ENCODE results near the gene IDH3A.

The IDH3A gene

GRCh38 chr15:78207110-78207458, 57.9 kb downstream of the IDH3A start:
- Histone ChIP-seq H3K9ac (ENCODE audit: low read length) (no peak overlapping the region), H3K4me1 (ENCODE audit: control insufficient read depth, insufficient read depth, low read length) (peaks cover 39% of the 10 kb centered on the region), H3K36me3 (ENCODE audit: control insufficient read depth, insufficient read depth, low read length, severe bottlenecking) (no peaks in the 10 kb centered on the region), H3K4me3 (ENCODE audit: low read length) (no peak overlapping the region), H3K9me3 (ENCODE audit: control insufficient read depth, low read length) (no peaks in the 10 kb centered on the region), H3K27me3 (replicated peaks; ENCODE audit: control insufficient read depth, insufficient read depth, low read length) (peaks cover 29% of the 10 kb centered on the region)
- DNase-seq (ENCODE audit: low read depth) = no peak

GRCh38 chr15:78207641-78208340, 58.6 kb downstream of the IDH3A start:
- Histone ChIP-seq H3K36me3 (ENCODE audit: control insufficient read depth, insufficient read depth, low read length, severe bottlenecking) (no peaks in the 10 kb centered on the region), H3K4me1 (ENCODE audit: control insufficient read depth, insufficient read depth, low read length) (peaks cover 47% of the 10 kb centered on the region), H3K9ac (ENCODE audit: low read length) (no peak overlapping the region), H3K27me3 (replicated peaks; ENCODE audit: control insufficient read depth, insufficient read depth, low read length) (peaks cover 23% of the 10 kb centered on the region), H3K9me3 (ENCODE audit: control insufficient read depth, low read length) (no peaks in the 10 kb centered on the region), H3K4me3 (ENCODE audit: low read length) (no peak overlapping the region)
- no peak for DNase-seq (ENCODE audit: low read depth)

GRCh38 chr15:78208341-78208844, 59.2 kb downstream of the IDH3A start:
- Histone ChIP-seq H3K9me3 (ENCODE audit: control insufficient read depth, low read length) (no peaks in the 10 kb centered on the region), H3K27me3 (replicated peaks; ENCODE audit: control insufficient read depth, insufficient read depth, low read length) (peaks cover 17% of the 10 kb centered on the region), H3K9ac (ENCODE audit: low read length) (no peak overlapping the region), H3K36me3 (ENCODE audit: control insufficient read depth, insufficient read depth, low read length, severe bottlenecking) (no peaks in the 10 kb centered on the region), H3K4me3 (ENCODE audit: low read length) (no peak overlapping the region), H3K4me1 (ENCODE audit: control insufficient read depth, insufficient read depth, low read length) (peaks cover 53% of the 10 kb centered on the region)
- no peak for DNase-seq (ENCODE audit: low read depth)

GRCh38 chr15:78208887-78209645, 59.9 kb downstream of the IDH3A start:
- H3K9me3 ChIP-seq (ENCODE audit: control insufficient read depth, low read length) = no peaks in the 10 kb centered on the region
- H3K9ac ChIP-seq (ENCODE audit: low read length) = no peak overlapping the region
- no peak overlapping the region for H3K4me3 ChIP-seq (ENCODE audit: low read length)
- no peaks in the 10 kb centered on the region for H3K36me3 ChIP-seq (ENCODE audit: control insufficient read depth, insufficient read depth, low read length, severe bottlenecking)
- peaks cover 15% of the 10 kb centered on the region for H3K27me3 ChIP-seq (replicated peaks; ENCODE audit: control insufficient read depth, insufficient read depth, low read length)
- no peak for DNase-seq (ENCODE audit: low read depth)
- peaks cover 53% of the 10 kb centered on the region for H3K4me1 ChIP-seq (ENCODE audit: control insufficient read depth, insufficient read depth, low read length)

GRCh38 chr15:78209646-78210348, 60.6 kb downstream of the IDH3A start:
- Histone ChIP-seq H3K9me3 (ENCODE audit: control insufficient read depth, low read length) (no peaks in the 10 kb centered on the region), H3K4me1 (ENCODE audit: control insufficient read depth, insufficient read depth, low read length) (peaks cover 55% of the 10 kb centered on the region), H3K9ac (ENCODE audit: low read length) (no peak overlapping the region), H3K4me3 (ENCODE audit: low read length) (no peak overlapping the region), H3K27me3 (replicated peaks; ENCODE audit: control insufficient read depth, insufficient read depth, low read length) (peaks cover 14% of the 10 kb centered on the region), H3K36me3 (ENCODE audit: control insufficient read depth, insufficient read depth, low read length, severe bottlenecking) (no peaks in the 10 kb centered on the region)
- DNase-seq (ENCODE audit: low read depth) = no peak

GRCh38 chr15:78210349-78210717, 61.2 kb downstream of the IDH3A start:
- Histone ChIP-seq H3K9ac (ENCODE audit: low read length) (no peak overlapping the region), H3K4me3 (ENCODE audit: low read length) (no peak overlapping the region), H3K36me3 (ENCODE audit: control insufficient read depth, insufficient read depth, low read length, severe bottlenecking) (no peaks in the 10 kb centered on the region), H3K9me3 (ENCODE audit: control insufficient read depth, low read length) (no peaks in the 10 kb centered on the region), H3K27me3 (replicated peaks; ENCODE audit: control insufficient read depth, insufficient read depth, low read length) (peaks cover 12% of the 10 kb centered on the region), H3K4me1 (ENCODE audit: control insufficient read depth, insufficient read depth, low read length) (peaks cover 54% of the 10 kb centered on the region)
- no peak for DNase-seq (ENCODE audit: low read depth)

- DNase-seq (ENCODE audit: low read depth) = no peak
- H3K4me3 ChIP-seq (ENCODE audit: low read length) = no peak overlapping the region
- no peak overlapping the region for H3K9ac ChIP-seq (ENCODE audit: low read length)
- H3K36me3 ChIP-seq (ENCODE audit: control insufficient read depth, insufficient read depth, low read length, severe bottlenecking) = no peaks in the 10 kb centered on the region
- H3K27me3 ChIP-seq (replicated peaks; ENCODE audit: control insufficient read depth, insufficient read depth, low read length) = peaks cover 8% of the 10 kb centered on the region
- peaks cover 59% of the 10 kb centered on the region for H3K4me1 ChIP-seq (ENCODE audit: control insufficient read depth, insufficient read depth, low read length)
- no peaks in the 10 kb centered on the region for H3K9me3 ChIP-seq (ENCODE audit: control insufficient read depth, low read length)
Observed at GRCh38 chr15:78211189-78211921, 62.2 kb downstream of the IDH3A start.

GRCh38 chr15:78212008-78212407, 62.8 kb downstream of the IDH3A start:
- H3K9me3 ChIP-seq (ENCODE audit: control insufficient read depth, low read length) = no peaks in the 10 kb centered on the region
- H3K36me3 ChIP-seq (ENCODE audit: control insufficient read depth, insufficient read depth, low read length, severe bottlenecking) = no peaks in the 10 kb centered on the region
- no peak overlapping the region for H3K4me3 ChIP-seq (ENCODE audit: low read length)
- DNase-seq (ENCODE audit: low read depth) = no peak
- H3K4me1 ChIP-seq (ENCODE audit: control insufficient read depth, insufficient read depth, low read length) = peaks cover 59% of the 10 kb centered on the region
- H3K27me3 ChIP-seq (replicated peaks; ENCODE audit: control insufficient read depth, insufficient read depth, low read length) = peaks cover 8% of the 10 kb centered on the region
- H3K9ac ChIP-seq (ENCODE audit: low read length) = no peak overlapping the region

GRCh38 chr15:78212546-78213424, 63.6 kb downstream of the IDH3A start:
- Histone ChIP-seq H3K9me3 (ENCODE audit: control insufficient read depth, low read length) (no peaks in the 10 kb centered on the region), H3K27me3 (replicated peaks; ENCODE audit: control insufficient read depth, insufficient read depth, low read length) (peaks cover 8% of the 10 kb centered on the region), H3K4me3 (ENCODE audit: low read length) (no peak overlapping the region), H3K4me1 (ENCODE audit: control insufficient read depth, insufficient read depth, low read length) (peaks cover 56% of the 10 kb centered on the region), H3K9ac (ENCODE audit: low read length) (no peak overlapping the region), H3K36me3 (ENCODE audit: control insufficient read depth, insufficient read depth, low read length, severe bottlenecking) (no peaks in the 10 kb centered on the region)
- peak; percentile 76 for DNase-seq (ENCODE audit: low read depth)

GRCh38 chr15:78213425-78213750, 64.2 kb downstream of the IDH3A start:
- Histone ChIP-seq H3K9me3 (ENCODE audit: control insufficient read depth, low read length) (no peaks in the 10 kb centered on the region), H3K27me3 (replicated peaks; ENCODE audit: control insufficient read depth, insufficient read depth, low read length) (peaks cover 8% of the 10 kb centered on the region), H3K4me1 (ENCODE audit: control insufficient read depth, insufficient read depth, low read length) (peaks cover 56% of the 10 kb centered on the region), H3K36me3 (ENCODE audit: control insufficient read depth, insufficient read depth, low read length, severe bottlenecking) (no peaks in the 10 kb centered on the region), H3K4me3 (ENCODE audit: low read length) (no peak overlapping the region), H3K9ac (ENCODE audit: low read length) (no peak overlapping the region)
- DNase-seq (ENCODE audit: low read depth) = no peak

Data from adipocyte (in vitro differentiated cells).